ENCODE results near the gene LTC4S. TPM values are rescaled to one million over a fixed set of nuclear protein-coding genes. Genes with fewer than 3 reads are reported as not detected.
A peak's percentile ranks its signal among the peaks of the same experiment; 100 is the strongest.

The LTC4S gene
- total RNA-seq, 1 donor from 2014 or later, result 4.0 TPM

- Mint-ChIP-seq H3K4me1 (ENCODE audit: unreplicated experiment) (no peaks in the 10 kb centered on the region), H3K27ac (peak overlapping the region; percentile 22), H3K36me3 (peaks cover 10% of the 10 kb centered on the region), H3K27me3 (no peaks in the 10 kb centered on the region), H3K9me3 (no peaks in the 10 kb centered on the region), H3K4me3 (no peak overlapping the region)
- TF ChIP-seq CTCF (conservative IDR thresholded peaks at IDR 0.05), result no peak
- DNase-seq (ENCODE audit: extremely low spot score, unreplicated experiment), result no peak
Measured at GRCh38 chr5:179777909-179778308, 15.9 kb upstream of the LTC4S start.

GRCh38 chr5:179778591-179778990 lies 15.2 kb upstream of the LTC4S start:
- H3K9me3 Mint-ChIP-seq, result no peaks in the 10 kb centered on the region
- no peaks in the 10 kb centered on the region for H3K4me1 Mint-ChIP-seq (ENCODE audit: unreplicated experiment)
- no peak overlapping the region for H3K4me3 Mint-ChIP-seq
- DNase-seq (ENCODE audit: extremely low spot score, unreplicated experiment), result no peak
- no peak overlapping the region for H3K27ac Mint-ChIP-seq
- no peak for TF ChIP-seq CTCF (conservative IDR thresholded peaks at IDR 0.05)
- H3K27me3 Mint-ChIP-seq, result no peaks in the 10 kb centered on the region
- H3K36me3 Mint-ChIP-seq, result peaks cover 6% of the 10 kb centered on the region

GRCh38 chr5:179779826-179780225 lies 14.0 kb upstream of the LTC4S start:
- H3K9me3 Mint-ChIP-seq, result no peaks in the 10 kb centered on the region
- H3K27ac Mint-ChIP-seq, result no peak overlapping the region
- no peak for DNase-seq (ENCODE audit: extremely low spot score, unreplicated experiment)
- TF ChIP-seq CTCF (conservative IDR thresholded peaks at IDR 0.05), result no peak
- no peaks in the 10 kb centered on the region for H3K4me1 Mint-ChIP-seq (ENCODE audit: unreplicated experiment)
- no peak overlapping the region for H3K4me3 Mint-ChIP-seq
- H3K27me3 Mint-ChIP-seq, result no peaks in the 10 kb centered on the region
- peaks cover 6% of the 10 kb centered on the region for H3K36me3 Mint-ChIP-seq

- H3K4me1 Mint-ChIP-seq (ENCODE audit: unreplicated experiment), result no peaks in the 10 kb centered on the region
- peaks cover 6% of the 10 kb centered on the region for H3K36me3 Mint-ChIP-seq
- no peak for DNase-seq (ENCODE audit: extremely low spot score, unreplicated experiment)
- H3K9me3 Mint-ChIP-seq, result no peaks in the 10 kb centered on the region
- no peak overlapping the region for H3K27ac Mint-ChIP-seq
- H3K27me3 Mint-ChIP-seq, result no peaks in the 10 kb centered on the region
- no peak for TF ChIP-seq CTCF (conservative IDR thresholded peaks at IDR 0.05)
- no peak overlapping the region for H3K4me3 Mint-ChIP-seq
Measured at GRCh38 chr5:179780362-179780761, 13.4 kb upstream of the LTC4S start.

- H3K4me3 Mint-ChIP-seq, result no peak overlapping the region
- H3K9me3 Mint-ChIP-seq, result no peaks in the 10 kb centered on the region
- H3K27me3 Mint-ChIP-seq, result no peaks in the 10 kb centered on the region
- peaks cover 6% of the 10 kb centered on the region for H3K36me3 Mint-ChIP-seq
- DNase-seq (ENCODE audit: extremely low spot score, unreplicated experiment), result no peak
- no peaks in the 10 kb centered on the region for H3K4me1 Mint-ChIP-seq (ENCODE audit: unreplicated experiment)
- no peak for TF ChIP-seq CTCF (conservative IDR thresholded peaks at IDR 0.05)
- H3K27ac Mint-ChIP-seq, result peak overlapping the region; percentile 49
Measured at GRCh38 chr5:179781846-179782245, 11.9 kb upstream of the LTC4S start.

- no peak overlapping the region for H3K4me3 Mint-ChIP-seq
- no peaks in the 10 kb centered on the region for H3K27me3 Mint-ChIP-seq
- H3K36me3 Mint-ChIP-seq, result peaks cover 1% of the 10 kb centered on the region
- no peak overlapping the region for H3K27ac Mint-ChIP-seq
- no peak for DNase-seq (ENCODE audit: extremely low spot score, unreplicated experiment)
- no peak for TF ChIP-seq CTCF (conservative IDR thresholded peaks at IDR 0.05)
- H3K9me3 Mint-ChIP-seq, result no peaks in the 10 kb centered on the region
- H3K4me1 Mint-ChIP-seq (ENCODE audit: unreplicated experiment), result no peaks in the 10 kb centered on the region
Measured at GRCh38 chr5:179783128-179783527, 10.7 kb upstream of the LTC4S start.
